GM23248 (cell line): ENCODE measurements around the gene ZNF768.

Experiments
- EZH2 ChIP-seq: fragments of 200-600 bp; sonication (generic); IDR thresholded peaks from 2 replicates; pipeline ENCODE4 v1.6.1; 2018; ENCODE audit warnings: antibody characterized with exemption, mild to moderate bottlenecking; ENCODE audit not compliant: insufficient read depth, poor library complexity, severe bottlenecking
- EZH2phosphoT487 ChIP-seq: fragments of 200-600 bp; sonication (generic); IDR thresholded peaks from 2 replicates; pipeline ENCODE4 v1.6.1; 2018; ENCODE audit warnings: antibody characterized with exemption, moderate library complexity, mild to moderate bottlenecking, low read depth; ENCODE audit not compliant: insufficient read depth

- no peak for TF ChIP-seq EZH2
- no peak for TF ChIP-seq EZH2phosphoT487
Measured at GRCh38 chr16:30527635-30528178, 1.3 kb upstream of the ZNF768 start.
